Fibroblast of skin of right quadriceps (primary cell): ENCODE results near the gene CCDC85A.

ENCODE experiments used
- DNase-seq: peaks from one replicate; pipeline ENCODE4 v3.0.0-alpha.2; 2013

The CCDC85A gene

GRCh38 chr2:56314796-56315195 lies 131.0 kb downstream of the CCDC85A start:
- peak; percentile 10 for DNase-seq

DNA sequence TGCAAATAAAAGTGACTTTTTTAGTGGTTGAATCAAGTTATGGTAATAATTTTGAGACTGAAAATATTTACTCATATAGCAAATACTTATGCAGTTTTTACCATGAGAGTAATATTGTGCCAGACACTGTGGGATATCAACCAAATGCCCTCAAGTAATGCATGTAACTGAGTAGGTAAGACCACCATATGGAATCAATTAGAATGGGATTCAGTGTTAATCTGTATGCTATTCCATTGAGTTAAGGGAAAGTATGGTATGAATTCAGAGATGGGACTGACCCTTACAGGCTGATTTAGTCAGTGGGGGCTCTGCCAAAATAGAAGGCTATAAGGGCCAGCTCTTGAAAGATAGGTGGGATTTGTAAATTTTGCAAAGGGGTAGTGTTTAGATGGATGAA lies 131.6 kb downstream of the CCDC85A start:
- DNase-seq: peak; percentile 44

DNA sequence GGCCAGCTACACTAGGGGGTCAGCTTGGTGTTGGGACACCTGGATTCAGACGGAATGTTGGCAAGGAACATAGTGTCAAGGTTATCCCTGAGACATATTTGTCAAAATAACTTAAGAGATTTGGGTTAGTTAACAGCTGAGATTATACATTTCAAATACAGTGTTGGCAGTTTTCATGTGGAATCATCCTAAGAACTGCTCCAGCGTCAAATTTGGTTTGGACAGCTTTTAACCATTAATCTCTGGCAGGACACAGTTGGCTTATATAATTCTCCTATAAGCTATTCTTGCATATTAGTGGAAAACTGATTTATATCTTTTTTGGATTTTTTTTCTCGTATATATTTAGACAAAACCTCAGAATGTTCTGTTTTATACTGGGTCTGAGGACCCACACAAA lies 132.2 kb downstream of the CCDC85A start:
- DNase-seq: no peak

GRCh38 chr2:56318147-56318546 lies 134.4 kb downstream of the CCDC85A start:
- DNase-seq: no peak

DNA sequence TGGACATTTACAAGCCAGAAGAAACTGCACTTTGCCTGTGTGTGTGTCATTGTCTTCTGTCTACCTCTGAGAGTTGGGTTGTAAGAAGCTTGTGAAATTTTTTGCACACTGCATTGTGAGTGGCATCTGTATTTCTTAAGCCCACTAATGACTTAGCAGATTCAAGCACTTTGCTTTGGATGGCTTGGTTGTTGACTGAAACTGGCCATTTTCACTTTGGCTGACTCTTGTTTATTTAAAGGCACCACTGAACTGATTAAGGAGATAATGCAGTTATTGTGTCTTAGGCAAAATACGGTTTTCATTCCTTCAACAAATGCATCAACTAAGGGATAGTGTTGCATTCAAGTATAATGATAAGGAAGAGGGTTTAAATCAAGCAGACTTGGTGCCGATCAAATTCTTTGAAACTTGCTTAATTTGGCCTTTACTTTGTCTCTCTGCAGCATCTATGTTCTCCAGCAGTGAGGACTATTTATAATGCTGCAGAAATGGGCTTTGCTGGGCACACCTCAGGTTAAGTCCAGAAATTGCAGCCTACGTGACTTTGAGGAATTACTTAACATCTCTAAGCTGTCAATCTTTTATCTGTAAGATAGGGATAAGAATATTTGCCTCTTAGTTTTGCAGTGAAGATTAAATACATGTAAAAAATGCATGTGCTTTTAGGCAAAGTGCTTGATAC lies 142.0 kb downstream of the CCDC85A start:
- DNase-seq: no peak

DNA sequence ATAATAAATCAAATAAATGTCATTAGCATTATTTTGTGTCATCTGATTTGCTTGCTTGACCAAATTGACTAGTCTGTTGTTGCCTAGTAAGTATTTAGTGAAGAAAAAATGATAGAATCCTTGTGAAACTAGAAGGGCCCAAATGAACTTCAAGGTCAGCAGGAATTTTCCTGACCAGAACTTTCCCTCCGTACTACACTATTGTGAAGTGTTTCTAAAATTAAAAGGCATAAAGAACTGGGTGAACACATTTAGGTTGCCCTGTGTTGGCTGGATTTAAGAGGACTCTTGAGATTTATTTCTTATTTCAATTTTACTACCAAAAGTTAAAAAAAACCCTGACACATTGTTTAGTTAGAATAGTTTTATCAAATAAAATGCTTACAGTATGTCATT lies 142.6 kb downstream of the CCDC85A start:
- no peak for DNase-seq

- DNase-seq: no peak
Measured at GRCh38 chr2:56331810-56332209, 148.0 kb downstream of the CCDC85A start.

DNA sequence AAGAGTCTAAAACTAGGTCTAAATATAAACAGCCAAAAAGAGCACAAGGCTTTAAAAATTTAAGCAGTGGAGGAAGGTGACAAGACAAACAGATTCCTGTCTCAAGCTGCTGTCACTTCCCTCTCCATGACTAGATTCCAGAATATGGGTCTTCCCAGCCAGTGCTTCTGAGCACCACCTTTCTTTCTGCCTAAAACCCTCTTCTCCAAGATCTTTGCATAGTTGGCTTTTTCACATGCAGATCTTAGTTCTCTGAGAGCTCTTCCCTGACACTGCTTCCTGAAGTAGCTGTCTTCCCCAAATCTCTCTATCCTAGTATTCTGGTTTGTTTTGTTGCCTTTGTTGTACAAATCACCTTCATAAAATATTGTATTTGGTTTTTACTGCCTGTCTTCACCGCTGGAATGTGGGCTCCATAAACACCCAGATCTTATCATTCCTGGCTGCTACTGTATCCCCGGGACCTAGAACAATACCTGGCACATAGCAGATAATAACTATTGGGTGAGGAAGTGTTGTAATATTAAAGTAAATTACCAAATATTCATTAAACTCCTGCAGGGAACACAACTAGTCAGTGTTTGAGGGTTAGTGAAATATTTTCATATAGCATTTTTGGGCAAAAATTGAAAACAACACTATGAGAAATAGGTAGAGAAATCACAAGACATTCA lies 150.2 kb downstream of the CCDC85A start:
- DNase-seq: no peak

DNA sequence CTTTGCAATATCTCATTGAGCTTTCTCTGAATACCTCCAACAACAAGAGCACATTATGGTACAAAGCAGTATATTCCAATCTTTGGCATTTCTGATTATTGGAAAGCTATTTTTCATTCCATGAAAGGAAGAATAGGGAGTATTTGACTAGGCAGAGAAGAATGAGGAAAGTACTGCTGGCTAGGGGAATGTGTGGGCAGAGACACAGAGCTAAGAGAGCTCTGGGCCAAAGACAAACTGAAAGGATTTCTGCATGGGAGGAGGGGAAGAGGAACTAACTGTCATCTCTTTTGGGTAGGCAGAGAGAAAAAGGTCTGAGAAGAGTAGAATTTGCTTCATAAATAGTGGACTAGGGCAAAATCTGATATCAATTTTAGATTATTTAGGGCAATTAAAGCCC lies 150.8 kb downstream of the CCDC85A start:
- peak; percentile 15 for DNase-seq

DNA sequence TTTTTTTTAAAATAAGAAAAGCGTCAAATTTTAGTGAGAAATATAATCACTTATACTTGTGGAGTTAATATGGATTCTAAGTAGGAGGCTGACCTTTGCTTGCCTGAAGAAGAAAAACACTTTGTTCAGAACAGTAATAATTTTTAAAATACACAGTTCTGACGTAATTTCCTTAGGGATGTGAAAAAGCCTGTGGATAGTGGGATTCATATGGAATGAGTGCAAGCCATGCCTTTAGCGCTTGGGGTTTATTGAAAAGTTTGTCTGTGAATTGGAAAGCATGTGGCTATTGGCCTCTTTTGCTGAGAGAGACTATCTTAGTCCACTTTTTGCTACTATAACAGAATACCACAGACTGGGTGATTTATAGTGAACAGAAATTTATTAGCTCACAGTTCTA lies 151.3 kb downstream of the CCDC85A start:
- peak; percentile 21 for DNase-seq

DNA sequence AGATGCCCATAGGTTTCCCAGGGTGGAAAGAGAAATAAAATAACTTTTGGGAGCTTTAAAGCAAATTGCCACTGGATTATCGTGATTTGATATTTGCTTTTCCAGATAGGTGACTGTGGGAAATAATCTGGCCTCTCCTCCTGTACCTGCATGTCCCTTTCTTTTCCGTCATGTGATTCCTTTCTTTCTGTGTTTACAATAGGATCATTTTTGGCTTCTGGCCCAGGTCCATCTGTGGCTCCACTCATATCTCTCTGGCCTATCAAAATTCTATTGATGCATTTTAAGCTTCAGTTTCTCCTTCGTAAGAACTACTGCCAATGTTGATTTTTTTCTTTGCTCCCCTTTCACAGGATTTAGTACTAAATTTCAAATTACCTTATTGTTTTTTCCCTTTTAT lies 153.6 kb downstream of the CCDC85A start:
- DNase-seq: no peak

DNA sequence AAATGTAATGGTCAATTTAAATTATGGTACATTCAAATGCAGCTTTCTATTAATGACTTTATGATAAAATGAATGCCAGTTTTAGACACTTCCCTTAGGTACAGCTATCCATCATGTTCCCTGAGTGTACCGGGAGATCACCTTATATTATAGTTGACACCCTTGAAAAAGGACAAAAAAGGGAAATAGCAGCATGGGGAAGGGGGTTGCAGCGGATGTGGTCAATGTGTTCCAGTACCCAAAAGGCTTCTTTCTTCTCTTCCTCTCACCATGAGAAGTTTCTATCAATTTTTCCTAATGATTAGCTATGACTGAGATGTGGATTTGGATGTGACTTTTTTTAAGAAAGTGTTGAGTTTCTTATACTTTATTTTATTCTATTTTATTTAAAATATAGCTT lies 154.4 kb downstream of the CCDC85A start:
- no peak for DNase-seq

DNA sequence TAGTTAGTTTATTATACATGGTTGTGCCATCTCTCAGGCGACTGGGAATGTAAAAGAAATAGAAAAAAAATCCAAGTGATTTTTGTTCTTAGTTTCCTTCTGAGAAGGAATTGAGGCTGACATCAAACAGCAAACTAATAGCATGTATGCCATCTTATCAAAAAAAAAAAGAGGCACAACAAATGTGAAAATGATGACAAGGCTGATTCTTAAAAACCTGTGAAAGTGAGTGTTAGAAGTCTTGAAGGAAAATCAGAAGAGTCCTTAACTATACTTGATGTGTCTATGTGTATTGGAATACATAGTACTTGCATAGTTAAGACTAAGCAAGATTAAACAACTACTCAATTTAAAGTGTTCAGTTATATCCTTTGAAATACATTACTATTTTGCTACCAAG lies 161.0 kb downstream of the CCDC85A start:
- no peak for DNase-seq

- DNase-seq: no peak
Measured at GRCh38 chr2:56347881-56348280, 164.1 kb downstream of the CCDC85A start.

DNA sequence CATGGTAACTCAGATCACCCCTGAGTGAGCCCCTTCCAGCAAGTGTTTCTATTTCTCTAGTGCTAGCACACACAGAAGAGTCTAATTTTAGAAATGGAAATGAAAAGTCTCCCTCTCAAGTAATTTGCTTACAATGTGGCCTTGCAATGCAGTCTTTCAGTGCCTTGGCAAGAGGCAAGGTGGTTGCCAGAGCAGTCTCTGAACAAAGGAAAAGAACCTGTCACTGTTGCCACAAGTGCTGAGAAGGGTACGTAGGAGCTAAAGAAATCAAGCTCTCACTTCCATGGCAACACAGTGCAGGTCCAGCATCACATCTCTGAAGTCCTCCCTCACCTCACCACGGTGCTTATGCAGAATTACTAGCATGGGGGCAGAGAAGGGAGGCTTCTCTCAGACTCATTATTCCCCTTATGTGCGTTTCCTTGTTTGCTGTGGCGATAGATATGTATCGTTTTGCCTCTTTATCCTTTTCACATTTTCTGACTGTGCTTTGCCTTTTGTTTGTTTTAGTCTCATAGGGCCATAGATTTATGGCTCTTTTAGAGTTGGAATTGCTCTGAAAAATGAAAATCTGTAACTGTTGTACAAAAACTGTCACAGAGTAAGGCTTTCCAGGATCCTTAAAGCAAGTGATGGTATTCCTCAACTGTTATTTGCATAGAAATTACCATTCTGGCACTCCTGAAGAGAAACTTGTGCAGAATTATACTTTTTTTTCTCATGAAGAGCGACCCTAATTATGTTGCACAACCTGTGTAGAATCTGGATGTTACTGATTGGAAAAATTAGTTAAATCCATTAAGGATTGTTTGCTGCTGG lies 164.8 kb downstream of the CCDC85A start:
- DNase-seq: no peak

DNA sequence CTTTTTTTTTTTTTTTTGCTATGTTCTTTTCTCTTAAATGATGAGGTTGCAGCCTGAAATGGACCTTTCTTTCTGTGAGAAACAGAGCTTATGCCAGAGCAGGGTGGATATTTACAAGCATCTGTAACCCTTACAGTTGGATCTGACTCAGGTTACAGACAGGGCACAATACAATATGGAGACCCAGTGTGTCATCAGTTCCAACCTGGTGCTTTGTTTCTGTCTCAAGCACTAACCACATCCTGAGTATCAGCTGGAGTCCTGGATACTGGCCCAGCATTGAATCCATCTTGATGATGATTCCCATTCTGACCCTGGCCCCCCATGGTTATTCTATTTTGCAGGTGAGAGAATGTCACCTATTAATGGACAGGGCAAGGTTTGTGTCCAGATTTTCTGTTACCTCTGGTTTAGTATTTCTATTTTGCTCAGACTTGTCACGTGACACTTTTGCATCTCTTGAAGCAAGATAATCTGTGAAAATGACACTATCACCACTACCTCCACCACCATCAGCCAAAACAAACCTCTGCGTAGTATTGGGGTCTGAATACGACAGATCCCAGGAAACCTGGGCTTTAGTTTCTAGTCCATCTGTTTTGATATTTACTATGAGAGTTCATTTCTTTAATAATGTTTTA lies 174.0 kb downstream of the CCDC85A start:
- peak; percentile 41 for DNase-seq

GRCh38 chr2:56361844-56362243 lies 178.1 kb downstream of the CCDC85A start:
- no peak for DNase-seq

GRCh38 chr2:56364902-56365301 lies 181.1 kb downstream of the CCDC85A start:
- no peak for DNase-seq

DNA sequence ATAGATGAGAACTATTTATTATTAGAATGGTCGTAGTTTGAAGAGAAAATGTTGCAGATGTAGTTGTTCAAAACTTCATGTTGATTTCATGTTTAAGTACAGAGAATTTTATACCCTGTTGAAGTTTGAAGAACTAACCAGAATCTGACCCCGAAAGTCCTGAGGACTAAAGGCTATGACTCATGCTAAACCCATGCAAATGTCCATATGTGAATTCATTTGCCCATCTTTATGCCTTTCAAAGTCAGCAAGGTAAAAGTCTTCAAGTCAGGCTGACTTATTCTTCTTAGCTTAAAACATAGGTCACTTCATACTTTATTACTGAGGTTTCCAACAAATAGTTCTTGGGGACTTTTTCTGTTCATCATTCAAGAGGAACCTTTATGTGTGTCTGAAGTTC lies 185.5 kb downstream of the CCDC85A start:
- DNase-seq: peak; percentile 39

DNA sequence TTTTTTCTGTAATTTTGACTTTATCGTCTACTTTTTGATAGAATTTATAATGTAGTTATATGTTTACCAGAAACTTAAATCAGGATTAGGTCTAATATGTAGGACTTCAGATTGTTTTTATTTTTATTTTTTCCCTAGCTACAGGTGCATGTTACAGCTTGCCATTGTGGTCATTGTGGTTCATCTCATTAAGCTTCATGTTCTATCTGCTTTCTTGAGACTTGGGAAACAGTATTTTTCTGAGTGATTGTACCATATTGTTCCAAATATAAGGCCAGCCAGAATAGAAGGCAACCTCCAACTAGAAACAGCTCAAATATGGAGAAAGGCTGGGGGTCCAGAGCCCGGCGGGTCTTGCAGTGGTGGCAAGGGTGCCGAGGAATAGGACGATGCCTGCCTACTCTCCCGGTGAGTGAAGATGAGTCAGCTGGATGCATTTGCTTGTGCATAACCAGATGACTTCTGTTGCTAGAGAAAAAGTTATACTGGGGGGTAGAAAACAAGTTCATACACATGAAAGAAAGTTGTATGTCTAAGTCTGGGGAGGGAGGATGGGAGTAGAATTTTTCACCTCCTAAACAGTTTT lies 188.4 kb downstream of the CCDC85A start:
- no peak for DNase-seq

- DNase-seq: no peak
Measured at GRCh38 chr2:56375251-56375650, 191.5 kb downstream of the CCDC85A start.

GRCh38 chr2:56376699-56377665 lies 193.2 kb downstream of the CCDC85A start:
- DNase-seq: peak; percentile 55
